ENCODE data around the gene C2orf49. TPM values are rescaled to one million over a fixed set of nuclear protein-coding genes. Genes with fewer than 3 reads are reported as not detected.

Gene C2orf49
- total and polyA plus RNA-seq, 9 of the 15 experiments (the other 6 are each of a cell fraction or from before 2014, with no cell fraction given), result 17.9 to 38.2 (median 25.6) TPM

DNA sequence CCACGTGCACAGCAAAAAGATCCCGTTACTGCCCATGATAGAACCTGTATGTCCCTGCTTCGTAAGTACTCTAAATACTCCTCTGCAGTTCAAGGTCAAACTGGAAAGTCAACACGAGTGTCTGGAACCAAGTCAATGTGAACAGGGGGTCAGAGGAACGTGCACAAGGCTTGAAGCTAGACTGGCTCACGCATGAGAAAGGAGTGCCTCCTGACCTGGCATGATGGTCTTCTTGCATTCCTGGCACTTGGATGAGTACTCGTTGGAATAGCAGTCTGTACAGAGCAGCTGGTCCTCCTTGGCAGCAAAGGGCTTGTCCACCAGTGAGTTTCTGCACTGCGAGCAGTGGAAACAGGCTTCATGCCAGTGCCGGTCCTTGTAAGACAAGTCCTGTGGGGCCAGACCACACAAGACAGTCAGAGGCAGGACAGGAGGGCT lies 36.0 kb downstream of the C2orf49 start (continued):
- TF ChIP-seq KHSRP (IDR thresholded peaks at IDR 0.05), result no peak
- TF ChIP-seq, protein P1, sequence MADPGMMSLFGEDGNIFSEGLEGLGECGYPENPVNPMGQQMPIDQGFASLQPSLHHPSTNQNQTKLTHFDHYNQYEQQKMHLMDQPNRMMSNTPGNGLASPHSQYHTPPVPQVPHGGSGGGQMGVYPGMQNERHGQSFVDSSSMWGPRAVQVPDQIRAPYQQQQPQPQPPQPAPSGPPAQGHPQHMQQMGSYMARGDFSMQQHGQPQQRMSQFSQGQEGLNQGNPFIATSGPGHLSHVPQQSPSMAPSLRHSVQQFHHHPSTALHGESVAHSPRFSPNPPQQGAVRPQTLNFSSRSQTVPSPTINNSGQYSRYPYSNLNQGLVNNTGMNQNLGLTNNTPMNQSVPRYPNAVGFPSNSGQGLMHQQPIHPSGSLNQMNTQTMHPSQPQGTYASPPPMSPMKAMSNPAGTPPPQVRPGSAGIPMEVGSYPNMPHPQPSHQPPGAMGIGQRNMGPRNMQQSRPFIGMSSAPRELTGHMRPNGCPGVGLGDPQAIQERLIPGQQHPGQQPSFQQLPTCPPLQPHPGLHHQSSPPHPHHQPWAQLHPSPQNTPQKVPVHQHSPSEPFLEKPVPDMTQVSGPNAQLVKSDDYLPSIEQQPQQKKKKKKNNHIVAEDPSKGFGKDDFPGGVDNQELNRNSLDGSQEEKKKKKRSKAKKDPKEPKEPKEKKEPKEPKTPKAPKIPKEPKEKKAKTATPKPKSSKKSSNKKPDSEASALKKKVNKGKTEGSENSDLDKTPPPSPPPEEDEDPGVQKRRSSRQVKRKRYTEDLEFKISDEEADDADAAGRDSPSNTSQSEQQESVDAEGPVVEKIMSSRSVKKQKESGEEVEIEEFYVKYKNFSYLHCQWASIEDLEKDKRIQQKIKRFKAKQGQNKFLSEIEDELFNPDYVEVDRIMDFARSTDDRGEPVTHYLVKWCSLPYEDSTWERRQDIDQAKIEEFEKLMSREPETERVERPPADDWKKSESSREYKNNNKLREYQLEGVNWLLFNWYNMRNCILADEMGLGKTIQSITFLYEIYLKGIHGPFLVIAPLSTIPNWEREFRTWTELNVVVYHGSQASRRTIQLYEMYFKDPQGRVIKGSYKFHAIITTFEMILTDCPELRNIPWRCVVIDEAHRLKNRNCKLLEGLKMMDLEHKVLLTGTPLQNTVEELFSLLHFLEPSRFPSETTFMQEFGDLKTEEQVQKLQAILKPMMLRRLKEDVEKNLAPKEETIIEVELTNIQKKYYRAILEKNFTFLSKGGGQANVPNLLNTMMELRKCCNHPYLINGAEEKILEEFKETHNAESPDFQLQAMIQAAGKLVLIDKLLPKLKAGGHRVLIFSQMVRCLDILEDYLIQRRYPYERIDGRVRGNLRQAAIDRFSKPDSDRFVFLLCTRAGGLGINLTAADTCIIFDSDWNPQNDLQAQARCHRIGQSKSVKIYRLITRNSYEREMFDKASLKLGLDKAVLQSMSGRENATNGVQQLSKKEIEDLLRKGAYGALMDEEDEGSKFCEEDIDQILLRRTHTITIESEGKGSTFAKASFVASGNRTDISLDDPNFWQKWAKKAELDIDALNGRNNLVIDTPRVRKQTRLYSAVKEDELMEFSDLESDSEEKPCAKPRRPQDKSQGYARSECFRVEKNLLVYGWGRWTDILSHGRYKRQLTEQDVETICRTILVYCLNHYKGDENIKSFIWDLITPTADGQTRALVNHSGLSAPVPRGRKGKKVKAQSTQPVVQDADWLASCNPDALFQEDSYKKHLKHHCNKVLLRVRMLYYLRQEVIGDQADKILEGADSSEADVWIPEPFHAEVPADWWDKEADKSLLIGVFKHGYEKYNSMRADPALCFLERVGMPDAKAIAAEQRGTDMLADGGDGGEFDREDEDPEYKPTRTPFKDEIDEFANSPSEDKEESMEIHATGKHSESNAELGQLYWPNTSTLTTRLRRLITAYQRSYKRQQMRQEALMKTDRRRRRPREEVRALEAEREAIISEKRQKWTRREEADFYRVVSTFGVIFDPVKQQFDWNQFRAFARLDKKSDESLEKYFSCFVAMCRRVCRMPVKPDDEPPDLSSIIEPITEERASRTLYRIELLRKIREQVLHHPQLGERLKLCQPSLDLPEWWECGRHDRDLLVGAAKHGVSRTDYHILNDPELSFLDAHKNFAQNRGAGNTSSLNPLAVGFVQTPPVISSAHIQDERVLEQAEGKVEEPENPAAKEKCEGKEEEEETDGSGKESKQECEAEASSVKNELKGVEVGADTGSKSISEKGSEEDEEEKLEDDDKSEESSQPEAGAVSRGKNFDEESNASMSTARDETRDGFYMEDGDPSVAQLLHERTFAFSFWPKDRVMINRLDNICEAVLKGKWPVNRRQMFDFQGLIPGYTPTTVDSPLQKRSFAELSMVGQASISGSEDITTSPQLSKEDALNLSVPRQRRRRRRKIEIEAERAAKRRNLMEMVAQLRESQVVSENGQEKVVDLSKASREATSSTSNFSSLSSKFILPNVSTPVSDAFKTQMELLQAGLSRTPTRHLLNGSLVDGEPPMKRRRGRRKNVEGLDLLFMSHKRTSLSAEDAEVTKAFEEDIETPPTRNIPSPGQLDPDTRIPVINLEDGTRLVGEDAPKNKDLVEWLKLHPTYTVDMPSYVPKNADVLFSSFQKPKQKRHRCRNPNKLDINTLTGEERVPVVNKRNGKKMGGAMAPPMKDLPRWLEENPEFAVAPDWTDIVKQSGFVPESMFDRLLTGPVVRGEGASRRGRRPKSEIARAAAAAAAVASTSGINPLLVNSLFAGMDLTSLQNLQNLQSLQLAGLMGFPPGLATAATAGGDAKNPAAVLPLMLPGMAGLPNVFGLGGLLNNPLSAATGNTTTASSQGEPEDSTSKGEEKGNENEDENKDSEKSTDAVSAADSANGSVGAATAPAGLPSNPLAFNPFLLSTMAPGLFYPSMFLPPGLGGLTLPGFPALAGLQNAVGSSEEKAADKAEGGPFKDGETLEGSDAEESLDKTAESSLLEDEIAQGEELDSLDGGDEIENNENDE (IDR thresholded peaks at IDR 0.05; ENCODE audit: low read depth, low read length), result no peak
- TF ChIP-seq, protein P2, sequence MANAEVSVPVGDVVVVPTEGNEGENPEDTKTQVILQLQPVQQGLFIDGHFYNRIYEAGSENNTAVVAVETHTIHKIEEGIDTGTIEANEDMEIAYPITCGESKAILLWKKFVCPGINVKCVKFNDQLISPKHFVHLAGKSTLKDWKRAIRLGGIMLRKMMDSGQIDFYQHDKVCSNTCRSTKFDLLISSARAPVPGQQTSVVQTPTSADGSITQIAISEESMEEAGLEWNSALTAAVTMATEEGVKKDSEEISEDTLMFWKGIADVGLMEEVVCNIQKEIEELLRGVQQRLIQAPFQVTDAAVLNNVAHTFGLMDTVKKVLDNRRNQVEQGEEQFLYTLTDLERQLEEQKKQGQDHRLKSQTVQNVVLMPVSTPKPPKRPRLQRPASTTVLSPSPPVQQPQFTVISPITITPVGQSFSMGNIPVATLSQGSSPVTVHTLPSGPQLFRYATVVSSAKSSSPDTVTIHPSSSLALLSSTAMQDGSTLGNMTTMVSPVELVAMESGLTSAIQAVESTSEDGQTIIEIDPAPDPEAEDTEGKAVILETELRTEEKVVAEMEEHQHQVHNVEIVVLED (CRISPR knock-in tag; IDR thresholded peaks at IDR 0.05), result no peak
- TF ChIP-seq, protein P3, sequence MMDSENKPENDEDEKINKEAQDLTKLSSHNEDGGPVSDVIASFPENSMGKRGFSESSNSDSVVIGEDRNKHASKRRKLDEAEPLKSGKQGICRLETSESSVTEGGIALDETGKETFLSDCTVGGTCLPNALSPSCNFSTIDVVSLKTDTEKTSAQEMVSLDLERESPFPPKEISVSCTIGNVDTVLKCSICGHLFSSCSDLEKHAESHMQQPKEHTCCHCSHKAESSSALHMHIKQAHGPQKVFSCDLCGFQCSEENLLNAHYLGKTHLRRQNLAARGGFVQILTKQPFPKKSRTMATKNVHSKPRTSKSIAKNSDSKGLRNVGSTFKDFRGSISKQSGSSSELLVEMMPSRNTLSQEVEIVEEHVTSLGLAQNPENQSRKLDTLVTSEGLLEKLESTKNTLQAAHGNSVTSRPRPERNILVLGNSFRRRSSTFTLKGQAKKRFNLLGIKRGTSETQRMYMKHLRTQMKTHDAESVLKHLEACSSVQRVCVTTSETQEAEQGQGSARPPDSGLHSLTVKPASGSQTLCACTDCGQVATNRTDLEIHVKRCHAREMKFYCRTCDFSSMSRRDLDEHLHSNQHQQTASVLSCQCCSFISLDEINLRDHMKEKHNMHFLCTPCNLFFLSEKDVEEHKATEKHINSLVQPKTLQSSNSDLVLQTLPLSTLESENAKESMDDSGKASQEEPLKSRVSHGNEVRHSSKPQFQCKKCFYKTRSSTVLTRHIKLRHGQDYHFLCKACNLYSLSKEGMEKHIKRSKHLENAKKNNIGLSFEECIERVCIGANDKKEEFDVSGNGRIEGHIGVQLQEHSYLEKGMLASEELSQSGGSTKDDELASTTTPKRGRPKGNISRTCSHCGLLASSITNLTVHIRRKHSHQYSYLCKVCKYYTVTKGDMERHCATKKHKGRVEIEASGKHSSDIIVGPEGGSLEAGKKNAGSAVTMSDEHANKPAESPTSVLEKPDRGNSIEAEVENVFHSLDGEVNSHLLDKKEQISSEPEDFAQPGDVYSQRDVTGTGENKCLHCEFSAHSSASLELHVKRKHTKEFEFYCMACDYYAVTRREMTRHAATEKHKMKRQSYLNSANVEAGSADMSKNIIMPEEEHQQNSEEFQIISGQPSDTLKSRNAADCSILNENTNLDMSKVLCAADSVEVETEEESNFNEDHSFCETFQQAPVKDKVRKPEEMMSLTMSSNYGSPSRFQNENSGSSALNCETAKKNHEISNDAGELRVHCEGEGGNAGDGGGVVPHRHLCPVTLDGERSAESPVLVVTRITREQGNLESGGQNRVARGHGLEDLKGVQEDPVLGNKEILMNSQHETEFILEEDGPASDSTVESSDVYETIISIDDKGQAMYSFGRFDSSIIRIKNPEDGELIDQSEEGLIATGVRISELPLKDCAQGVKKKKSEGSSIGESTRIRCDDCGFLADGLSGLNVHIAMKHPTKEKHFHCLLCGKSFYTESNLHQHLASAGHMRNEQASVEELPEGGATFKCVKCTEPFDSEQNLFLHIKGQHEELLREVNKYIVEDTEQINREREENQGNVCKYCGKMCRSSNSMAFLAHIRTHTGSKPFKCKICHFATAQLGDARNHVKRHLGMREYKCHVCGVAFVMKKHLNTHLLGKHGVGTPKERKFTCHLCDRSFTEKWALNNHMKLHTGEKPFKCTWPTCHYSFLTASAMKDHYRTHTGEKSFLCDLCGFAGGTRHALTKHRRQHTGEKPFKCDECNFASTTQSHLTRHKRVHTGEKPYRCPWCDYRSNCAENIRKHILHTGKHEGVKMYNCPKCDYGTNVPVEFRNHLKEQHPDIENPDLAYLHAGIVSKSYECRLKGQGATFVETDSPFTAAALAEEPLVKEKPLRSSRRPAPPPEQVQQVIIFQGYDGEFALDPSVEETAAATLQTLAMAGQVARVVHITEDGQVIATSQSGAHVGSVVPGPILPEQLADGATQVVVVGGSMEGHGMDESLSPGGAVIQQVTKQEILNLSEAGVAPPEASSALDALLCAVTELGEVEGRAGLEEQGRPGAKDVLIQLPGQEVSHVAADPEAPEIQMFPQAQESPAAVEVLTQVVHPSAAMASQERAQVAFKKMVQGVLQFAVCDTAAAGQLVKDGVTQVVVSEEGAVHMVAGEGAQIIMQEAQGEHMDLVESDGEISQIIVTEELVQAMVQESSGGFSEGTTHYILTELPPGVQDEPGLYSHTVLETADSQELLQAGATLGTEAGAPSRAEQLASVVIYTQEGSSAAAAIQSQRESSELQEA (IDR thresholded peaks at IDR 0.05; ENCODE audit: low read depth), result no peak

Data from K562 (cell line).